WTC11 (cell line): ENCODE data around the gene BLMH. TPM values are rescaled to one million over a fixed set of nuclear protein-coding genes. Genes with fewer than 3 reads are reported as not detected.
"Not testable (repeated sequence)": the region's sequence is repeated elsewhere in the genome, so short reads cannot be mapped to it uniquely, and the experiment has no call there.

Experiments
- ATAC-seq: fragments of 200-7000 bp; cut with Tn5 transposase; 2 replicates; pipeline ENCODE4 v1.10.0; 2021; ENCODE audit warnings: mild to moderate bottlenecking, moderate library complexity
- CTCF ChIA-PET: fragments of 300-600 bp; sonication (Branson Sonifier 250); formaldehyde crosslinking; loops from one replicate; lab custom pipeline; 2021; ENCODE audit warnings: antibody characterized with exemption; lab: Charles Lee
- POLR2A ChIA-PET: fragments of 350-600 bp; sonication (Branson Sonifier 250); formaldehyde crosslinking; loops from one replicate; lab custom pipeline; 2021; ENCODE audit warnings: antibody characterized with exemption; lab: Charles Lee
- DNase-seq: peaks from one replicate; pipeline ENCODE4 v3.0.0; 2021; ENCODE audit warnings: low spot score
- H3K27ac Mint-ChIP-seq: 2 replicates; pipeline ENCODE4 v1.8.0; 2021; ENCODE audit warnings: mixed read lengths
- H3K27me3 Mint-ChIP-seq: 2 replicates; pipeline ENCODE4 v1.8.0; 2021; ENCODE audit warnings: low read depth, mild to moderate bottlenecking, moderate library complexity, mixed read lengths
- H3K36me3 Mint-ChIP-seq: 2 replicates; pipeline ENCODE4 v1.8.0; 2021; ENCODE audit warnings: mixed read lengths
- H3K4me1 Mint-ChIP-seq: 2 replicates; pipeline ENCODE4 v1.8.0; 2022; ENCODE audit warnings: mixed read lengths
- H3K4me3 Mint-ChIP-seq: 2 replicates; pipeline ENCODE4 v1.8.0; 2021; ENCODE audit warnings: mild to moderate bottlenecking, moderate library complexity, mixed read lengths
- H3K9me3 Mint-ChIP-seq: 2 replicates; pipeline ENCODE4 v1.8.0; 2021; ENCODE audit warnings: mixed read lengths
- ELF4 ChIP-seq: sonication (generic); formaldehyde crosslinking; IDR thresholded peaks from 2 replicates; pipeline ENCODE4 v1.8.1; 2022; ENCODE audit warnings: low read depth, mild to moderate bottlenecking, moderate library complexity, missing genetic modification reagents
- ESRRA ChIP-seq: sonication (generic); formaldehyde crosslinking; IDR thresholded peaks from 2 replicates; pipeline ENCODE4 v1.8.1; 2022; ENCODE audit warnings: mild to moderate bottlenecking, missing genetic modification reagents, borderline replicate concordance
- ETV6 ChIP-seq: sonication (generic); formaldehyde crosslinking; IDR thresholded peaks from 2 replicates; pipeline ENCODE4 v1.8.1; 2022; ENCODE audit warnings: mild to moderate bottlenecking, missing genetic modification reagents
- FOXJ3 ChIP-seq: sonication (generic); formaldehyde crosslinking; IDR thresholded peaks from 2 replicates; pipeline ENCODE4 v1.9.0; 2021; ENCODE audit warnings: missing genetic modification reagents, mild to moderate bottlenecking, borderline replicate concordance
- FOXK1 ChIP-seq: sonication (generic); formaldehyde crosslinking; IDR thresholded peaks from 2 replicates; pipeline ENCODE4 v1.8.0; 2022; ENCODE audit warnings: mild to moderate bottlenecking, moderate library complexity, missing genetic modification reagents
- KAT7 ChIP-seq: sonication (generic); formaldehyde crosslinking; IDR thresholded peaks from 2 replicates; pipeline ENCODE4 v1.8.1; 2023; ENCODE audit warnings: missing genetic modification reagents, mild to moderate bottlenecking, borderline replicate concordance
- MXD4 ChIP-seq: fragments of 250-450 bp; sonication (Bioruptor Pico); IDR thresholded peaks from 2 replicates; pipeline ENCODE4 v1.8.0; 2021; ENCODE audit warnings: mild to moderate bottlenecking, moderate library complexity, borderline replicate concordance
- NFE2L1 ChIP-seq: sonication (generic); formaldehyde crosslinking; IDR thresholded peaks from 2 replicates; pipeline ENCODE4 v1.8.1; 2023; ENCODE audit warnings: missing genetic modification reagents
- NR1H2 ChIP-seq: sonication (generic); formaldehyde crosslinking; IDR thresholded peaks from 2 replicates; pipeline ENCODE4 v1.9.0; 2021; ENCODE audit warnings: mild to moderate bottlenecking, moderate library complexity, missing genetic modification reagents
- NR3C1 ChIP-seq: sonication (generic); formaldehyde crosslinking; conservative IDR thresholded peaks from 2 replicates; pipeline ENCODE4 v1.8.1; 2023; ENCODE audit warnings: low read depth, mild to moderate bottlenecking, missing genetic modification reagents
- RORB ChIP-seq: fragments of 250-450 bp; sonication (Bioruptor Pico); IDR thresholded peaks from 2 replicates; pipeline ENCODE4 v1.9.0; 2021; ENCODE audit warnings: mild to moderate bottlenecking
- SMAD3 ChIP-seq: sonication (generic); formaldehyde crosslinking; IDR thresholded peaks from 2 replicates; pipeline ENCODE4 v1.8.0; 2022; ENCODE audit warnings: missing genetic modification reagents, mild to moderate bottlenecking, borderline replicate concordance
- SOX15 ChIP-seq: fragments of 250-450 bp; sonication (Bioruptor Pico); IDR thresholded peaks from 2 replicates; pipeline ENCODE4 v1.9.0; 2021; ENCODE audit warnings: mild to moderate bottlenecking
- TP53 ChIP-seq: sonication (generic); formaldehyde crosslinking; IDR thresholded peaks from 2 replicates; pipeline ENCODE4 v1.8.1; 2023; ENCODE audit warnings: mild to moderate bottlenecking, missing genetic modification reagents
- ZNF121 ChIP-seq: sonication (generic); formaldehyde crosslinking; IDR thresholded peaks from 2 replicates; pipeline ENCODE4 v1.8.0; 2023; ENCODE audit warnings: missing genetic modification reagents
- ZNF219 ChIP-seq: sonication (generic); formaldehyde crosslinking; IDR thresholded peaks from 2 replicates; pipeline ENCODE4 v1.8.0; 2023; ENCODE audit warnings: missing genetic modification reagents, mild to moderate bottlenecking, borderline replicate concordance
- ZNF317 ChIP-seq: sonication (generic); formaldehyde crosslinking; IDR thresholded peaks from 2 replicates; pipeline ENCODE4 v1.8.1; 2023; ENCODE audit warnings: low read depth, mild to moderate bottlenecking, moderate library complexity, missing genetic modification reagents, borderline replicate concordance
- ZNF416 ChIP-seq: fragments of 250-450 bp; sonication (Bioruptor Pico); IDR thresholded peaks from 2 replicates; pipeline ENCODE4 v1.9.0; 2021; ENCODE audit warnings: mild to moderate bottlenecking, inconsistent platforms
- total RNA-seq: library from RNA; stranded (reverse); gene quantifications from 3 replicates; pipeline ENCODE4 v1.2.3, GENCODE V29; 2021
- TF ChIP-seq, protein P1 (sequence below): fragments of 250-450 bp; sonication (Bioruptor Pico); IDR thresholded peaks from 2 replicates; pipeline ENCODE4 v1.9.0; 2021; ENCODE audit warnings: mild to moderate bottlenecking, borderline replicate concordance
- TF ChIP-seq, protein P2 (sequence below): sonication (generic); formaldehyde crosslinking; IDR thresholded peaks from 2 replicates; pipeline ENCODE4 v1.8.1; 2023; ENCODE audit warnings: mild to moderate bottlenecking, missing genetic modification reagents
- TF ChIP-seq, protein P3 (sequence below): sonication (generic); formaldehyde crosslinking; IDR thresholded peaks from 2 replicates; pipeline ENCODE4 v1.8.1; 2022; ENCODE audit warnings: low read depth, mild to moderate bottlenecking, moderate library complexity, missing genetic modification reagents, borderline replicate concordance
- TF ChIP-seq, protein P4 (sequence below): sonication (generic); formaldehyde crosslinking; IDR thresholded peaks from 2 replicates; pipeline ENCODE4 v1.8.0; 2023; ENCODE audit warnings: missing genetic modification reagents
- TF ChIP-seq, protein P5 (sequence below): fragments of 250-450 bp; sonication (Bioruptor Pico); IDR thresholded peaks from 2 replicates; pipeline ENCODE4 v1.9.0; 2021; ENCODE audit warnings: moderate library complexity, mild to moderate bottlenecking, inconsistent platforms, borderline replicate concordance

Gene BLMH
- total RNA-seq, 1 experiment from 2014 or later = 63.9 TPM

DNA sequence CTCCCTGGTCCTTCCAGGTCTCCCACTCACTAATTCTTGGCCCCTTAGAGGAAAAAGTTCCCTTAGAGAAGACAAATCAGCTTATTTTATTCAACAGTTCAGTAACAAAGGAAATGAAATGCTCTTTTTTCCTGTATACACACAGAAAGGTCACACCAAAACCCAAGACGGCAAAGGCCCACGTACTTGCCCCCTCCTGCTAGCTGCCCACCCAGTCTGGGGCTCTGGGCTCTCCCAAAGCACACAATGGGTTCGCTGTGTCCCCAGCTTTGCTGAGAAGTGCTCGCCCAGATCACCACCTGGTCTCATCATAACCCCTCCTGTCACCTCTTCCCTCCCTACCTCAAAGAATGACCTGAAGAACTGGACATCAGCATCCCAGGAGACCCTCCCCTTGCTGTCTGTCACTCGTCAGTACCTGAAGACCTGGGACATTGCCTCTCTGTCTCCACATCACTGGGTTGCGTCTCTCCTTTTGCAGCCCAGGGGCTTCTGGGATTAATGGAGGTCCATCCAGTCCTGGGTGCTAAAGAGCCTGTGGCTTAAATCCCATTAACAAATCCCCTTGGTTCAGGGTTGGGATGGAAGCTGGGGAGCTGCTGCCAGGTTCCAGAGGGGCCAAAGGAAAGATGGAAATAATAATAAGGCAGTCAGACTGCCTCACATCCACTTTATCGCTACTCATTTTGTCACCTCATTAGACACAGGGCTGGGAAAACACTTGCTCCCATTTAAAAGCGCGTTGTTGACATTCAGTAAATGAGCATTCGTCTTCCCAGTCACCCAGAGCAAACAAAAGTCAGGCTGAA lies 59.5 kb downstream of the BLMH start:
- no peak overlapping the region for H3K27ac Mint-ChIP-seq
- H3K4me1 Mint-ChIP-seq = peaks cover 6% of the 10 kb centered on the region
- peaks cover 54% of the 10 kb centered on the region for H3K27me3 Mint-ChIP-seq
- CTCF ChIA-PET = interaction anchor here (1.5 to 1.6 kb wide), 2 partner anchors 127 to 139 kb away, joined by 3 to 6 read pairs; no protein-coding TSS in a partner anchor
- POLR2A ChIA-PET = no interaction called here
- no peak for DNase-seq
- H3K4me3 Mint-ChIP-seq = no peak overlapping the region
- no peaks in the 10 kb centered on the region for H3K36me3 Mint-ChIP-seq
- ATAC-seq = no peak
- no peaks in the 10 kb centered on the region for H3K9me3 Mint-ChIP-seq
- TF ChIP-seq NR3C1 = no peak
- TF ChIP-seq, protein P1, sequence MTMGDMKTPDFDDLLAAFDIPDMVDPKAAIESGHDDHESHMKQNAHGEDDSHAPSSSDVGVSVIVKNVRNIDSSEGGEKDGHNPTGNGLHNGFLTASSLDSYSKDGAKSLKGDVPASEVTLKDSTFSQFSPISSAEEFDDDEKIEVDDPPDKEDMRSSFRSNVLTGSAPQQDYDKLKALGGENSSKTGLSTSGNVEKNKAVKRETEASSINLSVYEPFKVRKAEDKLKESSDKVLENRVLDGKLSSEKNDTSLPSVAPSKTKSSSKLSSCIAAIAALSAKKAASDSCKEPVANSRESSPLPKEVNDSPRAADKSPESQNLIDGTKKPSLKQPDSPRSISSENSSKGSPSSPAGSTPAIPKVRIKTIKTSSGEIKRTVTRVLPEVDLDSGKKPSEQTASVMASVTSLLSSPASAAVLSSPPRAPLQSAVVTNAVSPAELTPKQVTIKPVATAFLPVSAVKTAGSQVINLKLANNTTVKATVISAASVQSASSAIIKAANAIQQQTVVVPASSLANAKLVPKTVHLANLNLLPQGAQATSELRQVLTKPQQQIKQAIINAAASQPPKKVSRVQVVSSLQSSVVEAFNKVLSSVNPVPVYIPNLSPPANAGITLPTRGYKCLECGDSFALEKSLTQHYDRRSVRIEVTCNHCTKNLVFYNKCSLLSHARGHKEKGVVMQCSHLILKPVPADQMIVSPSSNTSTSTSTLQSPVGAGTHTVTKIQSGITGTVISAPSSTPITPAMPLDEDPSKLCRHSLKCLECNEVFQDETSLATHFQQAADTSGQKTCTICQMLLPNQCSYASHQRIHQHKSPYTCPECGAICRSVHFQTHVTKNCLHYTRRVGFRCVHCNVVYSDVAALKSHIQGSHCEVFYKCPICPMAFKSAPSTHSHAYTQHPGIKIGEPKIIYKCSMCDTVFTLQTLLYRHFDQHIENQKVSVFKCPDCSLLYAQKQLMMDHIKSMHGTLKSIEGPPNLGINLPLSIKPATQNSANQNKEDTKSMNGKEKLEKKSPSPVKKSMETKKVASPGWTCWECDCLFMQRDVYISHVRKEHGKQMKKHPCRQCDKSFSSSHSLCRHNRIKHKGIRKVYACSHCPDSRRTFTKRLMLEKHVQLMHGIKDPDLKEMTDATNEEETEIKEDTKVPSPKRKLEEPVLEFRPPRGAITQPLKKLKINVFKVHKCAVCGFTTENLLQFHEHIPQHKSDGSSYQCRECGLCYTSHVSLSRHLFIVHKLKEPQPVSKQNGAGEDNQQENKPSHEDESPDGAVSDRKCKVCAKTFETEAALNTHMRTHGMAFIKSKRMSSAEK (CRISPR knock-in tag) = no peak
- no peak for TF ChIP-seq ETV6 (CRISPR knock-in tag)
- no peak for TF ChIP-seq SMAD3 (CRISPR knock-in tag)
- TF ChIP-seq, protein P2, sequence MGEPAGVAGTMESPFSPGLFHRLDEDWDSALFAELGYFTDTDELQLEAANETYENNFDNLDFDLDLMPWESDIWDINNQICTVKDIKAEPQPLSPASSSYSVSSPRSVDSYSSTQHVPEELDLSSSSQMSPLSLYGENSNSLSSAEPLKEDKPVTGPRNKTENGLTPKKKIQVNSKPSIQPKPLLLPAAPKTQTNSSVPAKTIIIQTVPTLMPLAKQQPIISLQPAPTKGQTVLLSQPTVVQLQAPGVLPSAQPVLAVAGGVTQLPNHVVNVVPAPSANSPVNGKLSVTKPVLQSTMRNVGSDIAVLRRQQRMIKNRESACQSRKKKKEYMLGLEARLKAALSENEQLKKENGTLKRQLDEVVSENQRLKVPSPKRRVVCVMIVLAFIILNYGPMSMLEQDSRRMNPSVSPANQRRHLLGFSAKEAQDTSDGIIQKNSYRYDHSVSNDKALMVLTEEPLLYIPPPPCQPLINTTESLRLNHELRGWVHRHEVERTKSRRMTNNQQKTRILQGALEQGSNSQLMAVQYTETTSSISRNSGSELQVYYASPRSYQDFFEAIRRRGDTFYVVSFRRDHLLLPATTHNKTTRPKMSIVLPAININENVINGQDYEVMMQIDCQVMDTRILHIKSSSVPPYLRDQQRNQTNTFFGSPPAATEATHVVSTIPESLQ (CRISPR knock-in tag) = no peak

DNA sequence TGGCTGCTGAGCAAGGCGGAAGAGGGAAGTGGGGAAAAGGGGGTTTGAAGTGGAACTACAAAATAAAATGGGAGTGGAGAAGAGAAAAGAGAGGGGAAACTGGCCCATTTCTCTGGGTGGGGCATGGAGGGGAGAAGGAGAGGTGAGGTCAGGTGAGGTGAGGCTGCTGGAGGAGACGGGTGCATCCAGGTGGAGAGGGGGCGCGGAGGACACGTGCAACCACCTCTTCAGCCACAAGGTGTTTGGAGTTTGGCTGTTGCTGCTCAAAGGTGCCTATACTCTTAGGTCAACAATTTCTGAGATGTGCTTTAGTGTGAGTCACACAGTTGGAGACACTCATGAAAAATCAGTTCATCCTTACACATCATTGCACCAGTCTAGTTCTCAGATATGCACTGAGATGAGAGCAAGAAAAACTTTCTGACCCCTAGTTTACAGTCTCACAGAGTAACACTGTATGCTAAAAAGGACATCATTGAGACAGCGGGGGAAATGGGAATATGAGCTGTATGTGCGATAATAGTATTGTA lies 61.1 kb downstream of the BLMH start:
- no peak for DNase-seq
- TF ChIP-seq MXD4 (CRISPR knock-in tag) (no peak), TP53 (no peak), NFE2L1 (no peak), NR1H2 (CRISPR knock-in tag) (no peak), SOX15 (no peak), ZNF219 (CRISPR knock-in tag) (no peak), ZNF317 (CRISPR knock-in tag) (no peak), FOXJ3 (CRISPR knock-in tag) (no peak), RORB (CRISPR knock-in tag) (no peak), ELF4 (CRISPR knock-in tag) (no peak), FOXK1 (CRISPR knock-in tag) (no peak), KAT7 (CRISPR knock-in tag) (no peak), ESRRA (CRISPR knock-in tag) (no peak), ZNF121 (no peak), ZNF416 (no peak)
- TF ChIP-seq, protein P3, sequence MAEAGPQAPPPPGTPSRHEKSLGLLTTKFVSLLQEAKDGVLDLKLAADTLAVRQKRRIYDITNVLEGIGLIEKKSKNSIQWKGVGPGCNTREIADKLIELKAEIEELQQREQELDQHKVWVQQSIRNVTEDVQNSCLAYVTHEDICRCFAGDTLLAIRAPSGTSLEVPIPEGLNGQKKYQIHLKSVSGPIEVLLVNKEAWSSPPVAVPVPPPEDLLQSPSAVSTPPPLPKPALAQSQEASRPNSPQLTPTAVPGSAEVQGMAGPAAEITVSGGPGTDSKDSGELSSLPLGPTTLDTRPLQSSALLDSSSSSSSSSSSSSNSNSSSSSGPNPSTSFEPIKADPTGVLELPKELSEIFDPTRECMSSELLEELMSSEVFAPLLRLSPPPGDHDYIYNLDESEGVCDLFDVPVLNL (CRISPR knock-in tag) = no peak
- TF ChIP-seq, protein P4, sequence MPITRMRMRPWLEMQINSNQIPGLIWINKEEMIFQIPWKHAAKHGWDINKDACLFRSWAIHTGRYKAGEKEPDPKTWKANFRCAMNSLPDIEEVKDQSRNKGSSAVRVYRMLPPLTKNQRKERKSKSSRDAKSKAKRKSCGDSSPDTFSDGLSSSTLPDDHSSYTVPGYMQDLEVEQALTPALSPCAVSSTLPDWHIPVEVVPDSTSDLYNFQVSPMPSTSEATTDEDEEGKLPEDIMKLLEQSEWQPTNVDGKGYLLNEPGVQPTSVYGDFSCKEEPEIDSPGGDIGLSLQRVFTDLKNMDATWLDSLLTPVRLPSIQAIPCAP (CRISPR knock-in tag) = no peak
- TF ChIP-seq, protein P5, sequence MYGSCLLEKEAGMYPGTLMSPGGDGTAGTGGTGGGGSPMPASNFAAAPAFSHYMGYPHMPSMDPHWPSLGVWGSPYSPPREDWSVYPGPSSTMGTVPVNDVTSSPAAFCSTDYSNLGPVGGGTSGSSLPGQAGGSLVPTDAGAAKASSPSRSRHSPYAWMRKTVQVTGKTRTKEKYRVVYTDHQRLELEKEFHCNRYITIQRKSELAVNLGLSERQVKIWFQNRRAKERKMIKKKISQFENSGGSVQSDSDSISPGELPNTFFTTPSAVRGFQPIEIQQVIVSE (CRISPR knock-in tag) = no peak
- ATAC-seq = peak; percentile 31; the same call in 1 of the 2 replicates
- Mint-ChIP-seq H3K4me1 (peaks cover 3% of the 10 kb centered on the region; the same call in 1 of the 2 replicates), H3K9me3 (no peaks in the 10 kb centered on the region), H3K27me3 (peaks cover 40% of the 10 kb centered on the region), H3K36me3 (no peaks in the 10 kb centered on the region), H3K27ac (no peak overlapping the region), H3K4me3 (no peak overlapping the region)
- POLR2A ChIA-PET = no interaction called here
- CTCF ChIA-PET = no interaction called here

DNA sequence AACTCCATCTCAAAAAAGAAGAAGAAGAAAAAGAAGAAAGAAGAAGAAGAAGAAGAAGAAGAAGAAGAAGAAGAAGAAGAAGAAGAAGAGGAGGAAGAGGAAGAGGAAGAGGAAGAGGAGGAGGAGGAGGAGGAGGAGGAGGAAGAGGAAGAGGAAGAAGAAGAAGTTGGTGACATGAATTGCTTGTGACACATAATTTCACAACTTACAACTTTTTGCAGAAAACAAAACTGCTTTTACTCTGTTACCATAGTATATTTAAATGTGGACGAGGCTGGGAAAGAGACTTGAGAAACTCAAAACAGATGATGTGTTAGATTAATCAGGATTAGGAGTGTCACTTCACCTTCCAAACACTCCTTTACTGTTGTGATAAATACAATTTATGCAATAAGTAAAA lies 61.7 kb downstream of the BLMH start:
- DNase-seq, H3K4me1 Mint-ChIP-seq, CTCF ChIA-PET, H3K36me3 Mint-ChIP-seq, H3K4me3 Mint-ChIP-seq, ATAC-seq, POLR2A ChIA-PET, H3K9me3 Mint-ChIP-seq, H3K27ac Mint-ChIP-seq: not testable (repeated sequence)
- H3K27me3 Mint-ChIP-seq = peaks cover 34% of the 10 kb centered on the region
